Panc1 (cell line): ENCODE data around the gene NDUFV1. TPM values are rescaled to one million over a fixed set of nuclear protein-coding genes. Genes with fewer than 3 reads are reported as not detected.

Experiments
- ATAC-seq: fragments of 200-7000 bp; cut with Tn5 transposase; 2 replicates; pipeline ENCODE4 v1.9.1; 2020; ENCODE audit warnings: mild to moderate bottlenecking, moderate library complexity
- BruUV-seq: library from RNA; stranded (reverse); fragments of 400-500 nt; replicated peaks from 2 replicates; lab custom pipeline; 2021; lab: Mats Ljungman, UMichigan
- CTCF ChIA-PET: fragments of 300-600 bp; sonication (Branson Sonifier 250); formaldehyde crosslinking; loops from one replicate; lab custom pipeline; 2022; ENCODE audit warnings: antibody characterized with exemption; lab: Charles Lee
- POLR2A ChIA-PET: fragments of 300-600 bp; sonication (Branson Sonifier 250); formaldehyde crosslinking; loops from one replicate; lab custom pipeline; 2022; ENCODE audit warnings: antibody characterized with exemption; lab: Charles Lee
- DNase-seq: peaks from one replicate; pipeline ENCODE4 v3.0.0-alpha.2; 2010; ENCODE audit warnings: low read depth, low spot score
- H3K27ac ChIP-seq: 2 replicates; pipeline ENCODE4 v1.5.1; 2011; ENCODE audit warnings: mild to moderate bottlenecking, low read length, inconsistent platforms
- H3K27me3 ChIP-seq: fragments of 200-500 bp; sonication (Bioruptor generic); 2 replicates; pipeline ENCODE4 v1.6.0; 2014; ENCODE audit warnings: low read length, inconsistent platforms; ENCODE audit not compliant: control insufficient read depth, insufficient read depth
- H3K36me3 ChIP-seq: fragments of 200-500 bp; sonication (Bioruptor generic); 2 replicates; pipeline ENCODE4 v1.5.1; 2014; ENCODE audit warnings: inconsistent platforms, mild to moderate bottlenecking, low read length, moderate library complexity; ENCODE audit not compliant: control insufficient read depth, insufficient read depth
- H3K4me1 ChIP-seq: 2 replicates; pipeline ENCODE4 v1.5.1; 2011; ENCODE audit warnings: inconsistent platforms, mild to moderate bottlenecking, low read length, moderate library complexity; ENCODE audit not compliant: control insufficient read depth, insufficient read depth
- H3K4me3 ChIP-seq, 2 experiments: 2 replicates each; pipeline ENCODE4 v1.5.1; 2011 to 2012; ENCODE audit warnings: low read depth in 2 of 2, low read length in 2 of 2, mild to moderate bottlenecking in 2 of 2, inconsistent platforms in 1 of 2, moderate library complexity in 1 of 2
- H3K9me3 ChIP-seq: fragments of 200-500 bp; sonication (Bioruptor generic); 2 replicates; pipeline ENCODE4 v1.5.1; 2014; ENCODE audit warnings: low read depth, mild to moderate bottlenecking, inconsistent platforms, low read length, moderate library complexity; ENCODE audit not compliant: control insufficient read depth, insufficient read depth
- POLR2AphosphoS5 ChIP-seq: IDR thresholded peaks from 2 replicates; pipeline ENCODE4 v1.6.1; 2012; ENCODE audit warnings: mild to moderate bottlenecking, low read depth, low read length, moderate library complexity
- REST ChIP-seq, 2 experiments: IDR thresholded peaks; 2 replicates each; pipeline ENCODE4 v1.6.1; 2011 to 2012; ENCODE audit warnings: low read depth in 2 of 2, control low read depth in 1 of 2, low read length in 1 of 2, mild to moderate bottlenecking in 1 of 2, moderate library complexity in 1 of 2; ENCODE audit not compliant: insufficient read depth in 1 of 2
- SIN3A ChIP-seq: IDR thresholded peaks from 2 replicates; pipeline ENCODE4 v1.6.1; 2012; ENCODE audit warnings: low read depth, mild to moderate bottlenecking, low read length, moderate library complexity, borderline replicate concordance; ENCODE audit not compliant: insufficient read depth
- TCF7L2 ChIP-seq: IDR thresholded peaks from 2 replicates; pipeline ENCODE4 v1.6.1; 2011; ENCODE audit warnings: mild to moderate bottlenecking, low read depth, low read length, inconsistent platforms
- in situ Hi-C: cut with HindIII; loops from 2 replicates; pipeline ENCODE4 v1.10.0; 2016; ENCODE audit warnings: low sequenced_read_pairs, low pct_unique_long_range_greater_than_20kb
- intact Hi-C: fragments of 100-400 bp; cut with micrococcal nuclease; formaldehyde crosslinking; loops from one replicate; pipeline ENCODE4 v1.10.0; 2022; ENCODE audit not compliant: unreplicated experiment
- total RNA-seq: library from RNA; stranded (reverse); gene quantifications from one replicate; pipeline ENCODE4 v1.2.1, GENCODE V29; 2021; ENCODE audit not compliant: unreplicated experiment
- TF ChIP-seq, protein P1 (sequence below): fragments of 450-650 bp; IDR thresholded peaks from 2 replicates; pipeline ENCODE4 v1.5.1; 2017; ENCODE audit warnings: mild to moderate bottlenecking

The NDUFV1 gene
- total RNA-seq, 1 experiment from 2014 or later = 281 TPM

GRCh38 chr11:67648796-67649613, 42.3 kb downstream of the NDUFV1 start:
- peaks cover 4% of the 10 kb centered on the region; the same call in 1 of the 2 replicates for H3K4me1 ChIP-seq
- intact Hi-C loops = loop anchor here (10.0 kb wide), 1 partner anchor 56 kb away; no protein-coding TSS in a partner anchor
- no peak overlapping the region for H3K27ac ChIP-seq
- TF ChIP-seq REST (IDR thresholded peaks at IDR 0.05; ENCODE audit: insufficient read depth in 1 of 2, low read depth in 2 of 2, low read length in 1 of 2) (no peak), SIN3A (no peak)
- TF ChIP-seq, protein P1, sequence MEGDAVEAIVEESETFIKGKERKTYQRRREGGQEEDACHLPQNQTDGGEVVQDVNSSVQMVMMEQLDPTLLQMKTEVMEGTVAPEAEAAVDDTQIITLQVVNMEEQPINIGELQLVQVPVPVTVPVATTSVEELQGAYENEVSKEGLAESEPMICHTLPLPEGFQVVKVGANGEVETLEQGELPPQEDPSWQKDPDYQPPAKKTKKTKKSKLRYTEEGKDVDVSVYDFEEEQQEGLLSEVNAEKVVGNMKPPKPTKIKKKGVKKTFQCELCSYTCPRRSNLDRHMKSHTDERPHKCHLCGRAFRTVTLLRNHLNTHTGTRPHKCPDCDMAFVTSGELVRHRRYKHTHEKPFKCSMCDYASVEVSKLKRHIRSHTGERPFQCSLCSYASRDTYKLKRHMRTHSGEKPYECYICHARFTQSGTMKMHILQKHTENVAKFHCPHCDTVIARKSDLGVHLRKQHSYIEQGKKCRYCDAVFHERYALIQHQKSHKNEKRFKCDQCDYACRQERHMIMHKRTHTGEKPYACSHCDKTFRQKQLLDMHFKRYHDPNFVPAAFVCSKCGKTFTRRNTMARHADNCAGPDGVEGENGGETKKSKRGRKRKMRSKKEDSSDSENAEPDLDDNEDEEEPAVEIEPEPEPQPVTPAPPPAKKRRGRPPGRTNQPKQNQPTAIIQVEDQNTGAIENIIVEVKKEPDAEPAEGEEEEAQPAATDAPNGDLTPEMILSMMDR = no peak
- ATAC-seq (0 out of 2 replicates have a peak, but pooled peaks have one; percentile 4), DNase-seq (no peak)
- no peak overlapping the region for H3K4me3 ChIP-seq
- no peaks in the 10 kb centered on the region for H3K9me3 ChIP-seq
- no peaks in the 10 kb centered on the region for H3K36me3 ChIP-seq
- ChIA-PET CTCF (interaction anchor here (0.6 to 1.0 kb wide), 2 partner anchors 10 to 39 kb away, joined by 3 to 5 read pairs; no protein-coding TSS in a partner anchor), POLR2A (no interaction called here)
- in situ Hi-C loops = no loop called here
- H3K27me3 ChIP-seq = 0 out of 2 replicates have a peak, but pooled peaks cover 2% of the 10 kb centered on the region
- BruUV-seq = no TSS peak

DNA sequence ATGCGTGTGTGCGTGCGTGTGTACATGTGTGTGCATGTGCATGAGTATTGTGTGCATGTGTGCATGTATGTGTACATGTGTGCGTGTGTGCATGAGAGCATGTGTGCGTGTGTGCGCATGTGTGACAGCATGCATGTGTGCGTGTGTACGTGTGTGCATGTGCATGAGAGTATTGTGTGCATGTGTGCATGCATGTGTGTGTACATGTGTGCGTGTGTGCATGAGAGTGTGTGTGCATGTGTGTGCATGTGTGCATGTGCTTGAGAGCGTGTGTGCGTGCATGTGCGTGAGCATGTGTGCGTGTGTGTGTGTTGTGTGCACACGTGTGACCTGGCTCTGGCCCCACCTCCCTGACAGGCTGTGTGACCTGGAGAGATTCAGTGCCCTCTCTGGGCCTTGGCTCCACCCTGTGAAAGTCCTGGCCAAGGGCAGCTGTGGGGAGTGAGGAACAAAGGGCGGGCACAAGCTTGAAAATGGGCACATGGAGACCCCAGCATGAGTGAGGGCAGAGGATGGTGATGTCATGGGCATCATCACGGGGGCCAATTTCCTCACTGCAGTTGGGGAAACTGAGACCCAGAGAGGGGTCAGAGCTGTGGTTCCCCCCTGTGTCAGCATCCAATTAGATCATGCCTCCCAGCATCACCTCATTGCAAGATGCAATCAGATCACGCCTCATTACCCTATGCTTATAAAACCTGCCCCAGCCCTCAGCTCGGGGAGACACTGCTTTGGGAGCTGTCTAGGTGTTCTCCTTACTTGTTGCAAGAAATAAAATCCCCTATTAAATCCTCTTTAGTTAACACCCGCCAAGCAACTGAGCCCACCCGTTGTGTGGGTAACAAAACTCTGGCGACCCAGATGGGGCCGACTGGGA, 43.1 kb downstream of the NDUFV1 start:
- ATAC-seq = peak; percentile 31
- ChIA-PET POLR2A (interaction anchor here (0.6 kb wide), 1 partner anchor 471 kb away, joined by 7 read pairs; no protein-coding TSS in a partner anchor), CTCF (interaction anchor here (0.6 to 1.5 kb wide), 2 partner anchors 10 to 24 kb away, joined by 3 to 9 read pairs; no protein-coding TSS in a partner anchor)
- Histone ChIP-seq H3K36me3 (no peaks in the 10 kb centered on the region), H3K4me1 (peaks cover 4% of the 10 kb centered on the region; the same call in 1 of the 2 replicates), H3K27ac (peak overlapping the region; percentile 71), H3K27me3 (0 out of 2 replicates have a peak, but pooled peaks cover 2% of the 10 kb centered on the region), H3K9me3 (no peaks in the 10 kb centered on the region), H3K4me3 (peak overlapping the region; percentile 54 to 86)
- DNase-seq = no peak
- in situ Hi-C loops = no loop called here
- intact Hi-C loops = loop anchor here (10.0 kb wide), 1 partner anchor 55 kb away; no protein-coding TSS in a partner anchor
- no TSS peak for BruUV-seq
- TF ChIP-seq TCF7L2 (no peak), POLR2AphosphoS5 (0 out of 2 replicates have a peak, but pooled peaks have one; percentile 45), REST (IDR thresholded peaks at IDR 0.05; ENCODE audit: insufficient read depth in 1 of 2, low read depth in 2 of 2, low read length in 1 of 2) (peak in 1 of 2 experiments; percentile 60; a peak in 1 of 4 replicates)
- TF ChIP-seq, protein P1 = no peak
